GM10847 (cell line): ENCODE data around the gene PTCH2.
A peak's percentile ranks its signal among the peaks of the same experiment; 100 is the strongest.

Experiments
- POLR2A ChIP-seq: IDR thresholded peaks from 2 replicates; pipeline ENCODE4 v1.6.1; 2011; ENCODE audit not compliant: insufficient read length; ENCODE audit errors: extremely low read depth

Gene PTCH2

GRCh38 chr1:44827197-44828002 lies 15.7 kb downstream of the PTCH2 start:
- TF ChIP-seq POLR2A = no peak

- TF ChIP-seq POLR2A = no peak
Measured at GRCh38 chr1:44826375-44827196, 16.5 kb downstream of the PTCH2 start.

GRCh38 chr1:44822981-44823451 lies 20.0 kb downstream of the PTCH2 start:
- no peak for TF ChIP-seq POLR2A

- no peak for TF ChIP-seq POLR2A
Measured at GRCh38 chr1:44822131-44822701, 20.8 kb downstream of the PTCH2 start.

GRCh38 chr1:44821240-44821715 lies 21.8 kb downstream of the PTCH2 start:
- TF ChIP-seq POLR2A = no peak

- no peak for TF ChIP-seq POLR2A
Measured at GRCh38 chr1:44820328-44821239, 22.5 kb downstream of the PTCH2 start.

- peak; percentile 96 for TF ChIP-seq POLR2A
Measured at GRCh38 chr1:44819608-44820327, 23.3 kb downstream of the PTCH2 start.

GRCh38 chr1:44819196-44819607 lies 23.9 kb downstream of the PTCH2 start:
- no peak for TF ChIP-seq POLR2A

GRCh38 chr1:44817771-44818495 lies 25.1 kb downstream of the PTCH2 start:
- TF ChIP-seq POLR2A = no peak

- TF ChIP-seq POLR2A = no peak
Measured at GRCh38 chr1:44817307-44817706, 25.7 kb downstream of the PTCH2 start.

GRCh38 chr1:44812822-44813543 lies 30.1 kb downstream of the PTCH2 start:
- no peak for TF ChIP-seq POLR2A

- no peak for TF ChIP-seq POLR2A
Measured at GRCh38 chr1:44811234-44811633, 31.8 kb downstream of the PTCH2 start.
